K562 (cell line): ENCODE measurements around the gene LAT.

Experiments used
- CBX2 ChIP-seq: fragments of 200-600 bp; sonication (generic); IDR thresholded peaks from one replicate; pipeline ENCODE4 v1.6.1; 2012; ENCODE audit warnings: mild to moderate bottlenecking, low read length, inconsistent platforms; ENCODE audit not compliant: insufficient read depth, poor library complexity, severe bottlenecking
- EP300 ChIP-seq: IDR thresholded peaks from 2 replicates; pipeline ENCODE4 v1.6.1; 2012; ENCODE audit warnings: low read length, improper control_type of control experiment
- EWSR1 ChIP-seq: fragments of 450-650 bp; IDR thresholded peaks from 2 replicates; pipeline ENCODE4 v1.6.1; 2018; ENCODE audit warnings: borderline replicate concordance, mild to moderate bottlenecking, low read depth, moderate library complexity; ENCODE audit not compliant: partially characterized antibody
- NFATC3 ChIP-seq: fragments of 450-650 bp; IDR thresholded peaks from 2 replicates; pipeline ENCODE4 v1.6.1; 2017; ENCODE audit warnings: mild to moderate bottlenecking
- PKNOX1 ChIP-seq: fragments of 450-650 bp; IDR thresholded peaks from 2 replicates; pipeline ENCODE4 v1.6.1; 2016
- SRF ChIP-seq, 2 experiments: fragments of 250-450, 450-650 bp in 1 of 2; sonication (Bioruptor Pico) in 1 of 2; sonication (generic) in 1 of 2; formaldehyde crosslinking; IDR thresholded peaks; 2 replicates each; pipeline versions ENCODE4 v1.5.0 to v1.5.1; 2020 to 2022; ENCODE audit warnings: mild to moderate bottlenecking in 1 of 2, missing genetic modification reagents in 1 of 2
- TCF3 ChIP-seq: sonication (generic); formaldehyde crosslinking; IDR thresholded peaks from 2 replicates; pipeline ENCODE4 v1.4.0; 2020; ENCODE audit warnings: mild to moderate bottlenecking, missing genetic modification reagents
- ZBTB17 ChIP-seq: fragments of 450-650 bp; formaldehyde crosslinking; IDR thresholded peaks from 2 replicates; pipeline ENCODE4 v1.4.0; 2020; ENCODE audit warnings: mild to moderate bottlenecking
- TF ChIP-seq, protein P1 (sequence below): sonication (generic); formaldehyde crosslinking; IDR thresholded peaks from 2 replicates; pipeline ENCODE4 v1.5.0; 2020; ENCODE audit warnings: missing genetic modification reagents

DNA sequence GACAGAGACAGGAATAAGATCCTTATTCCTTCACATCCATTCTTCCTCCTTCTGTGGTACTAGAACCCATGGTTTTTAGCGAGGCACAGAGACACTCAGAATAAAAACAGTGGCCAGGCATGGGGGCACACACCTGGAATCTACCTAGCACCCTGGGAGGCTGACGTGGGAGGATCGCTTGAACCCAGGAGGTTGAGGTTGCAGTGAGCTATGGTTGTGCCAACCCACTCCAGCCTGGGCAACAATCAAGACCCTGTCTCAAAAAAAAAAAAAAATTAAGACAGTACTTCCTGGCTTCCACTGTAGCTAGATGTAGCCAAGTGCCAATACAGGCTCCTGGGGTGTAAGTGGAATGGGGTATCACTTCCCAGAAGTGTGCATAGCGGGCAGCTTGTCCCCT is 17.7 kb upstream of the LAT start:
- no peak for TF ChIP-seq SRF (CRISPR knock-in tag; IDR thresholded peaks at IDR 0.05)
- no peak for TF ChIP-seq TCF3 (CRISPR knock-in tag)
- TF ChIP-seq PKNOX1 = no peak
- no peak for TF ChIP-seq CBX2
- no peak for TF ChIP-seq EWSR1
- no peak for TF ChIP-seq EP300
- TF ChIP-seq NFATC3 = no peak
- TF ChIP-seq, protein P1, sequence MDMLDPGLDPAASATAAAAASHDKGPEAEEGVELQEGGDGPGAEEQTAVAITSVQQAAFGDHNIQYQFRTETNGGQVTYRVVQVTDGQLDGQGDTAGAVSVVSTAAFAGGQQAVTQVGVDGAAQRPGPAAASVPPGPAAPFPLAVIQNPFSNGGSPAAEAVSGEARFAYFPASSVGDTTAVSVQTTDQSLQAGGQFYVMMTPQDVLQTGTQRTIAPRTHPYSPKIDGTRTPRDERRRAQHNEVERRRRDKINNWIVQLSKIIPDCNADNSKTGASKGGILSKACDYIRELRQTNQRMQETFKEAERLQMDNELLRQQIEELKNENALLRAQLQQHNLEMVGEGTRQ (CRISPR knock-in tag) = no peak
- TF ChIP-seq ZBTB17 (CRISPR knock-in tag) = no peak
